ENCODE results near the gene IGDCC3. TPM values are rescaled to one million over a fixed set of nuclear protein-coding genes. Genes with fewer than 3 reads are reported as not detected.

The IGDCC3 gene
- total RNA-seq, 2 experiments from 2014 or later: not detected

GRCh38 chr15:65382921-65383320, 5.1 kb upstream of the IGDCC3 start:
- Mint-ChIP-seq H3K9me3 (no peaks in the 10 kb centered on the region), H3K4me1 (peaks cover 18% of the 10 kb centered on the region), H3K27ac (no peak overlapping the region), H3K4me3 (no peak overlapping the region), H3K27me3 (peaks cover 45% of the 10 kb centered on the region), H3K36me3 (ENCODE audit: low read depth) (no peaks in the 10 kb centered on the region)
- no peak for DNase-seq
- POLR2A ChIA-PET: no interaction called here
- CTCF ChIA-PET: interaction anchor here (0.8 to 1.1 kb wide), 2 partner anchors 60 to 63 kb away, joined by 3 to 4 read pairs; no protein-coding TSS in a partner anchor

GRCh38 chr15:65382146-65382491, 4.3 kb upstream of the IGDCC3 start:
- no peak for DNase-seq
- ChIA-PET POLR2A (no interaction called here), CTCF (interaction anchor here (0.8 kb wide), 1 partner anchor 59 kb away, joined by 3 read pairs; no protein-coding TSS in a partner anchor)
- H3K9me3 Mint-ChIP-seq: no peaks in the 10 kb centered on the region
- H3K4me3 Mint-ChIP-seq: no peak overlapping the region
- H3K27me3 Mint-ChIP-seq: peaks cover 47% of the 10 kb centered on the region
- peaks cover 19% of the 10 kb centered on the region for H3K4me1 Mint-ChIP-seq
- no peak overlapping the region for H3K27ac Mint-ChIP-seq
- no peaks in the 10 kb centered on the region for H3K36me3 Mint-ChIP-seq (ENCODE audit: low read depth)

- Mint-ChIP-seq H3K36me3 (ENCODE audit: low read depth) (no peaks in the 10 kb centered on the region), H3K9me3 (no peaks in the 10 kb centered on the region), H3K27me3 (peaks cover 52% of the 10 kb centered on the region), H3K4me3 (no peak overlapping the region), H3K27ac (no peak overlapping the region), H3K4me1 (peaks cover 24% of the 10 kb centered on the region)
- CTCF ChIA-PET: interaction anchor here (1.1 kb wide), 1 partner anchor 13 kb away, joined by 3 read pairs; no protein-coding TSS in a partner anchor
- POLR2A ChIA-PET: no interaction called here
- DNase-seq: no peak
Measured at GRCh38 chr15:65381445-65382145, 3.8 kb upstream of the IGDCC3 start.

GRCh38 chr15:65379986-65380385, 2.2 kb upstream of the IGDCC3 start:
- peaks cover 66% of the 10 kb centered on the region for H3K27me3 Mint-ChIP-seq
- POLR2A ChIA-PET: no interaction called here

GRCh38 chr15:65377105-65377975, 462 bp downstream of the IGDCC3 start:
- POLR2A ChIA-PET: no interaction called here
- CTCF ChIA-PET: interaction anchor here (0.9 to 1.7 kb wide), 2 partner anchors 8 to 55 kb away, joined by 3 to 4 read pairs; no protein-coding TSS in a partner anchor
- Mint-ChIP-seq H3K9me3 (no peaks in the 10 kb centered on the region), H3K36me3 (ENCODE audit: low read depth) (no peaks in the 10 kb centered on the region), H3K27ac (no peak overlapping the region), H3K27me3 (peaks cover 69% of the 10 kb centered on the region), H3K4me3 (peak overlapping the region; percentile 48), H3K4me1 (peaks cover 13% of the 10 kb centered on the region)
- no peak for DNase-seq

More at GRCh38 chr15:65379986-65380385, 2.2 kb upstream of the IGDCC3 start:
- DNase-seq: no peak
- Mint-ChIP-seq H3K4me1 (peaks cover 19% of the 10 kb centered on the region), H3K27ac (no peak overlapping the region), H3K9me3 (no peaks in the 10 kb centered on the region), H3K36me3 (ENCODE audit: low read depth) (no peaks in the 10 kb centered on the region), H3K4me3 (no peak overlapping the region)
- CTCF ChIA-PET: interaction anchor here (2.3 kb wide), 1 partner anchor 62 kb away, joined by 12 read pairs; no protein-coding TSS in a partner anchor

- Mint-ChIP-seq H3K4me1 (peaks cover 13% of the 10 kb centered on the region), H3K27ac (no peak overlapping the region), H3K27me3 (peaks cover 67% of the 10 kb centered on the region), H3K36me3 (ENCODE audit: low read depth) (no peaks in the 10 kb centered on the region), H3K9me3 (no peaks in the 10 kb centered on the region), H3K4me3 (peak overlapping the region; percentile 48)
- CTCF ChIA-PET: interaction anchor here (0.9 to 1.7 kb wide), 2 partner anchors 9 to 55 kb away, joined by 3 to 4 read pairs; no protein-coding TSS in a partner anchor
- DNase-seq: no peak
- POLR2A ChIA-PET: no interaction called here
Measured at GRCh38 chr15:65376767-65377104, 1.1 kb downstream of the IGDCC3 start.

- POLR2A ChIA-PET: no interaction called here
Measured at GRCh38 chr15:65375871-65376607, 1.8 kb downstream of the IGDCC3 start.

GRCh38 chr15:65374821-65375401, 2.9 kb downstream of the IGDCC3 start:
- ChIA-PET POLR2A (no interaction called here), CTCF (interaction anchor here (0.5 kb wide), 1 partner anchor 124 kb away, joined by 4 read pairs; no protein-coding TSS in a partner anchor)
- Mint-ChIP-seq H3K27ac (no peak overlapping the region), H3K36me3 (ENCODE audit: low read depth) (no peaks in the 10 kb centered on the region), H3K4me3 (no peak overlapping the region), H3K4me1 (peaks cover 13% of the 10 kb centered on the region), H3K27me3 (peaks cover 54% of the 10 kb centered on the region), H3K9me3 (no peaks in the 10 kb centered on the region)
- no peak for DNase-seq

More at GRCh38 chr15:65375871-65376607, 1.8 kb downstream of the IGDCC3 start:
- H3K27me3 Mint-ChIP-seq: peaks cover 61% of the 10 kb centered on the region
- H3K4me3 Mint-ChIP-seq: no peak overlapping the region
- no peak for DNase-seq
- no peak overlapping the region for H3K27ac Mint-ChIP-seq
- no peaks in the 10 kb centered on the region for H3K36me3 Mint-ChIP-seq (ENCODE audit: low read depth)
- H3K4me1 Mint-ChIP-seq: peaks cover 13% of the 10 kb centered on the region
- H3K9me3 Mint-ChIP-seq: no peaks in the 10 kb centered on the region
- CTCF ChIA-PET: interaction anchor here (0.9 to 1.7 kb wide), 2 partner anchors 10 to 54 kb away, joined by 3 to 4 read pairs; no protein-coding TSS in a partner anchor

- H3K9me3 Mint-ChIP-seq: no peaks in the 10 kb centered on the region
- ChIA-PET CTCF (interaction anchor here (1.1 to 1.2 kb wide), 2 partner anchors 11 to 12 kb away, joined by 3 read pairs; no protein-coding TSS in a partner anchor), POLR2A (no interaction called here)
- H3K4me1 Mint-ChIP-seq: peaks cover 13% of the 10 kb centered on the region
- no peak for DNase-seq
- H3K27me3 Mint-ChIP-seq: peaks cover 49% of the 10 kb centered on the region
- H3K4me3 Mint-ChIP-seq: no peak overlapping the region
- H3K27ac Mint-ChIP-seq: no peak overlapping the region
- no peaks in the 10 kb centered on the region for H3K36me3 Mint-ChIP-seq (ENCODE audit: low read depth)
Measured at GRCh38 chr15:65374334-65374733, 3.5 kb downstream of the IGDCC3 start.

- H3K4me1 Mint-ChIP-seq: peaks cover 7% of the 10 kb centered on the region
- H3K4me3 Mint-ChIP-seq: no peak overlapping the region
- no peak for DNase-seq
- no peaks in the 10 kb centered on the region for H3K9me3 Mint-ChIP-seq
- no peak overlapping the region for H3K27ac Mint-ChIP-seq
- H3K36me3 Mint-ChIP-seq (ENCODE audit: low read depth): no peaks in the 10 kb centered on the region
- peaks cover 39% of the 10 kb centered on the region for H3K27me3 Mint-ChIP-seq
- ChIA-PET POLR2A (no interaction called here), CTCF (interaction anchor here (0.9 to 1.3 kb wide), 4 partner anchors 11 to 20 kb away, joined by 3 to 4 read pairs (median 4); no protein-coding TSS in a partner anchor)
Measured at GRCh38 chr15:65373163-65373651, 4.6 kb downstream of the IGDCC3 start.

GRCh38 chr15:65372787-65373067, 5.1 kb downstream of the IGDCC3 start:
- Mint-ChIP-seq H3K27ac (no peak overlapping the region), H3K9me3 (no peaks in the 10 kb centered on the region), H3K27me3 (peaks cover 39% of the 10 kb centered on the region), H3K4me1 (peaks cover 7% of the 10 kb centered on the region), H3K4me3 (no peak overlapping the region), H3K36me3 (ENCODE audit: low read depth) (no peaks in the 10 kb centered on the region)
- ChIA-PET CTCF (interaction anchor here (1.3 kb wide), 1 partner anchor 12 kb away, joined by 4 read pairs; no protein-coding TSS in a partner anchor), POLR2A (no interaction called here)
- DNase-seq: no peak

Data from activated CD4-positive, alpha-beta T cell treated with anti-CD3 and anti-CD28 coated beads, Interleukin-2, amount 10 ng/mL, durations not matched to agents 7 days and 5 days (primary cell).